ENCODE results near the gene SVIL.

DNA sequence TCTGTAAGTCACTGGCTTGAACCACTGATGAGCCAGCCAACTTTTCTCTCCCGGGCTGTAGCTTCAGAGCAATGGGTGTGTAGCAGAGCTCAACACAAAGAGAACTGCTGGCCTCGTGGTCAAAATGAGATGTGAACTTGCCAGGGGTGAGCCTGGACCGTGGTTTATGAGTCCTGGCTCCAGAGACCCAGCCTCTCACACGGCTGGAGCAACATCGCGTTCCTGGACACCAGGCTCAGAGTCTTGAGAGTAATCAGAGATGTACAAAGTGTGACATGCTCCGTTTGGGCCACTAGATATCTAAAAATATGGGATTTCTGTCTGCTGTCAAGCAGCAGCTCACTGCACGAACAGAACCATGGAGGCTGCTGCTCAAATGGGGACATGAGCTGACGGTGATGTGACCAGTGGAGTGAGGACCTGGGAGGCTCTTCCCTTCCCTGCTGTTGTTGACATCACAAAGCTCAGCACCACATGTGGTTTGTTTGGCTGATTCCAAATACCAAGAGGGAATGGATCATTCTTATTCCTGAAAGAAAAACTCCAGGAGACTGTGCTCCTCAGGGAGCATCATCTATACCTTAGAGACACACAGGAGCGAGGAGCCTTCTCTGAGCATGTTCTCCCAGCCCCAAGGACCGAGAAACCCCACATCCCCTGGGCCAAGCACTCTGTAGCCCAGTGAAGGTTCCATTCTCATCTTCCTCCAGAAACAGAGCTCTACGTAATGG is 9.2 kb upstream of the SVIL start:
- TF ChIP-seq, protein P1, sequence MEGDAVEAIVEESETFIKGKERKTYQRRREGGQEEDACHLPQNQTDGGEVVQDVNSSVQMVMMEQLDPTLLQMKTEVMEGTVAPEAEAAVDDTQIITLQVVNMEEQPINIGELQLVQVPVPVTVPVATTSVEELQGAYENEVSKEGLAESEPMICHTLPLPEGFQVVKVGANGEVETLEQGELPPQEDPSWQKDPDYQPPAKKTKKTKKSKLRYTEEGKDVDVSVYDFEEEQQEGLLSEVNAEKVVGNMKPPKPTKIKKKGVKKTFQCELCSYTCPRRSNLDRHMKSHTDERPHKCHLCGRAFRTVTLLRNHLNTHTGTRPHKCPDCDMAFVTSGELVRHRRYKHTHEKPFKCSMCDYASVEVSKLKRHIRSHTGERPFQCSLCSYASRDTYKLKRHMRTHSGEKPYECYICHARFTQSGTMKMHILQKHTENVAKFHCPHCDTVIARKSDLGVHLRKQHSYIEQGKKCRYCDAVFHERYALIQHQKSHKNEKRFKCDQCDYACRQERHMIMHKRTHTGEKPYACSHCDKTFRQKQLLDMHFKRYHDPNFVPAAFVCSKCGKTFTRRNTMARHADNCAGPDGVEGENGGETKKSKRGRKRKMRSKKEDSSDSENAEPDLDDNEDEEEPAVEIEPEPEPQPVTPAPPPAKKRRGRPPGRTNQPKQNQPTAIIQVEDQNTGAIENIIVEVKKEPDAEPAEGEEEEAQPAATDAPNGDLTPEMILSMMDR (conservative IDR thresholded peaks at IDR 0.05) = no peak
- no peak for TF ChIP-seq ZFX (IDR thresholded peaks at IDR 0.05)

Data from C4-2B (cell line).